Uterus (tissue), 4 donors: Measurements from ENCODE around the gene APOBEC3A. TPM values are rescaled to one million over a fixed set of nuclear protein-coding genes. Genes with fewer than 3 reads are reported as not detected.

Source experiments
- DNase-seq, 2 donors: peaks; one replicate each; pipeline ENCODE4 v3.0.0-alpha.2; 2019 to 2020
- H3K27ac ChIP-seq, 2 donors: fragments of 200-600 bp; sonication (generic); 1 replicate in 1 of 2; 2 replicates in 1 of 2; pipeline ENCODE4 v1.5.1; 2016 to 2018
- H3K27me3 ChIP-seq, 2 donors: fragments of 200-600 bp; sonication (generic); one replicate each; pipeline ENCODE4 v1.5.1; 2018 to 2019; ENCODE audit warnings: control low read depth in 1 of 2
- H3K36me3 ChIP-seq, 2 donors: fragments of 200-600 bp; sonication (generic); one replicate each; pipeline ENCODE4 v1.5.1; 2019; ENCODE audit warnings: control low read depth in 1 of 2
- H3K4me1 ChIP-seq, 2 donors: fragments of 200-600 bp; sonication (generic); one replicate each; pipeline ENCODE4 v1.5.1; 2018 to 2019; ENCODE audit warnings: control low read depth in 1 of 2
- H3K4me3 ChIP-seq, 2 donors: fragments of 200-600 bp; sonication (generic); 1 replicate in 1 of 2; 2 replicates in 1 of 2; pipeline ENCODE4 v1.5.1; 2018 to 2019; ENCODE audit warnings: mild to moderate bottlenecking in 1 of 2
- H3K9me3 ChIP-seq, 2 donors: fragments of 200-600 bp; sonication (generic); one replicate each; pipeline ENCODE4 v1.5.1; 2019; ENCODE audit warnings: control low read depth in 1 of 2
- CTCF ChIP-seq, 4 experiments: fragments of 200-600 bp in 2 of 4; fragments of 450-650 bp in 2 of 4; sonication (generic) in 2 of 4; IDR thresholded peaks; one replicate each; pipeline ENCODE4 v1.5.1; 2016 to 2019; ENCODE audit warnings: antibody characterized with exemption in 4 of 4, mild to moderate bottlenecking in 2 of 4, moderate library complexity in 1 of 4
- POLR2A ChIP-seq, 2 donors: fragments of 450-650 bp; IDR thresholded peaks; one replicate each; pipeline ENCODE4 v1.6.1; 2016; ENCODE audit warnings: antibody characterized with exemption in 2 of 2, mild to moderate bottlenecking in 1 of 2, moderate library complexity in 1 of 2
- intact Hi-C: fragments of 100-400 bp; cut with DNase I; formaldehyde crosslinking; loops from one replicate; pipeline ENCODE4 v1.15.1; 2023; ENCODE audit warnings: low total_unique reads
- total RNA-seq, 4 donors: library from RNA; depleted of rRNA in 3 of 4; stranded (reverse); fragments of >200 nt in 3 of 4; gene quantifications; one replicate each; pipeline versions ENCODE4 v1.1.0 to v1.2.4, GENCODE V29; 2014 to 2023
- donor health status: DM: yes; HTN: yes; CAD: no.

The APOBEC3A gene
- total RNA-seq, 4 donors from 2014 or later: not detected

GRCh38 chr22:38964989-38965388 lies 7.6 kb downstream of the APOBEC3A start:
- Histone ChIP-seq H3K27me3 (no peaks in the 10 kb centered on the region), H3K36me3 (no peaks in the 10 kb centered on the region), H3K4me3 (no peak overlapping the region), H3K4me1 (no peaks in the 10 kb centered on the region), H3K27ac (no peak overlapping the region), H3K9me3 (no peaks in the 10 kb centered on the region)
- no peak for DNase-seq
- TF ChIP-seq CTCF (IDR thresholded peaks at IDR 0.05) (no peak), POLR2A (IDR thresholded peaks at IDR 0.05) (no peak)
- intact Hi-C loops: no loop called here

GRCh38 chr22:38965614-38966379 lies 8.4 kb downstream of the APOBEC3A start:
- intact Hi-C loops: no loop called here
- no peak for DNase-seq

GRCh38 chr22:38966380-38966702 lies 8.9 kb downstream of the APOBEC3A start:
- intact Hi-C loops: no loop called here
- Histone ChIP-seq H3K27me3 (no peaks in the 10 kb centered on the region), H3K4me3 (no peak overlapping the region), H3K36me3 (no peaks in the 10 kb centered on the region), H3K4me1 (no peaks in the 10 kb centered on the region), H3K27ac (no peak overlapping the region), H3K9me3 (no peaks in the 10 kb centered on the region)
- TF ChIP-seq POLR2A (IDR thresholded peaks at IDR 0.05) (no peak), CTCF (IDR thresholded peaks at IDR 0.05) (no peak)
- DNase-seq: no peak

More at GRCh38 chr22:38965614-38966379, 8.4 kb downstream of the APOBEC3A start:
- no peak overlapping the region for H3K27ac ChIP-seq
- H3K27me3 ChIP-seq: no peaks in the 10 kb centered on the region
- H3K36me3 ChIP-seq: no peaks in the 10 kb centered on the region
- H3K9me3 ChIP-seq: no peaks in the 10 kb centered on the region
- no peaks in the 10 kb centered on the region for H3K4me1 ChIP-seq
- TF ChIP-seq CTCF (IDR thresholded peaks at IDR 0.05) (no peak), POLR2A (IDR thresholded peaks at IDR 0.05) (no peak)
- H3K4me3 ChIP-seq: no peak overlapping the region

DNA sequence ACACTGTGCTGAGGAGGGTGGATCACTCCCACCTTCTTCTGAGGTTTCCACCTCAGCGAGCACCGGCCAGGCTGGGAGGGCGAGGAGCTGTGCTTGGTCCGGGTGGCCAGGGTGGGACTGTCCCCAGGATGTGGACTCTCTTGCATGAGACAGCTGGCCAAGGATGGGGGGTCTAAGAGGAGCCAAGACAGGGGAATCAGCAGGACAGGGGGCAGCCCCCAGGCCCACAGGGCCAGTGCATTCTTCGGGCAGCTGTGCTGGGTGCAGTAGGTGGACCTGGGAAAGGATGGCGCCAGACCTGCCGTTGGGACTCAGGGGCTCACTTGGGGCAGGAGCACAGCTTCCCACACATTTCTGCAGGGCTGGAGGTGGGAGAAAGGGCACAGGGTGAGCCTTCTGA lies 9.5 kb downstream of the APOBEC3A start:
- Histone ChIP-seq H3K36me3 (no peaks in the 10 kb centered on the region), H3K27me3 (no peaks in the 10 kb centered on the region), H3K4me1 (no peaks in the 10 kb centered on the region), H3K9me3 (no peaks in the 10 kb centered on the region), H3K27ac (no peak overlapping the region), H3K4me3 (no peak overlapping the region)
- no peak for DNase-seq
- TF ChIP-seq POLR2A (IDR thresholded peaks at IDR 0.05) (no peak), CTCF (IDR thresholded peaks at IDR 0.05) (no peak)
- intact Hi-C loops: no loop called here

DNA sequence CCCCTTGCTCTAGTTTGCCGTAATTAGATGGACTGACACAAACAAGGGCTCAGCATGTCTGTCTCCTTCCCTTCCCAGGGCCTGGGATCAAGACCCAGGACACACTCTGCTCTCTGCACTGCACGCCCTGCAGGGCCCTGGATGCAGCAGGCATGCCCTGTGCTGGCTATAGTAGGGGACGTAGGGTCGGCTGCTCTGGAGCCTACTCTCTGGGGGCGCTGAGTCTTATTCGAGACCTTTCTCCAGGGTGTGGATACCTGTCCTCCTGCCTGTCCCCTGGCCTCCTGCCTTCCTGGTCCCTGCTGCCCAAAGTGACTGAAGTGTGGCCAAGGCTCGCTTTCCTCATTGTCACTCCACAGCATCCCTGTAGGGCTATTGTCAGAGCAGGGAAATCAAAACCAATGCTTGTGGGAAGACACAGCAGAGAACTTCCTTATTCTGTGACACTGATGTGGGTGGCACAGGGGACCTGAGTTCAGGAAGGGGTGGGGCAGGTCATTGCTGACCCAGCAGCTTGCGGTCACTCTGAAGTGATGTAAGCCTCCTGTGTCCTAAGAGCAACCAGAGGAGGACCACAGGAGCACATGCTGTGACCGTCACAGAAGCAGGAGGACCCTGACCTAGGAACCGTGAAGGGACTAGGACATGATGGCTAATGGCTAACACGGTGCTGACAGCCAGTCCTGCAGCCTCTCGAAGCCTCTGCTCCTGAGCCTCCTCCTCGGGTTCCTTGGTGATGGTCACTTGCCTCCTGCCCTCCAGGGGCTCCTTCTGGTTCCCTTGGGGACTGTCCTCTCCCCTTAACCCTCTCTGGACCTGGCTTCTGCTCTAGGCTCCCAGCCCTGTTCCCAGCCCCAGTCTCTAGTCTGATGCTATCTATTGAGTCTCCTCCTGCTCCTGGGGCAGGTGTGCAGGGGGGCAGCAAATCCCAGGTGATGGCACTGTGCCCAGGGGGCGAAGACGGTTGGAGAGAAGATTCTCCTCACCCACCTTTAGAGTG lies 10.3 kb downstream of the APOBEC3A start:
- no peak for TF ChIP-seq POLR2A (IDR thresholded peaks at IDR 0.05)
- no peak for TF ChIP-seq CTCF (IDR thresholded peaks at IDR 0.05)
- Histone ChIP-seq H3K36me3 (no peaks in the 10 kb centered on the region), H3K27ac (no peak overlapping the region), H3K4me1 (no peaks in the 10 kb centered on the region), H3K9me3 (no peaks in the 10 kb centered on the region), H3K4me3 (no peak overlapping the region), H3K27me3 (no peaks in the 10 kb centered on the region)
- intact Hi-C loops: no loop called here
- DNase-seq: no peak
